Measurements from ENCODE around the gene FSIP1.

DNA sequence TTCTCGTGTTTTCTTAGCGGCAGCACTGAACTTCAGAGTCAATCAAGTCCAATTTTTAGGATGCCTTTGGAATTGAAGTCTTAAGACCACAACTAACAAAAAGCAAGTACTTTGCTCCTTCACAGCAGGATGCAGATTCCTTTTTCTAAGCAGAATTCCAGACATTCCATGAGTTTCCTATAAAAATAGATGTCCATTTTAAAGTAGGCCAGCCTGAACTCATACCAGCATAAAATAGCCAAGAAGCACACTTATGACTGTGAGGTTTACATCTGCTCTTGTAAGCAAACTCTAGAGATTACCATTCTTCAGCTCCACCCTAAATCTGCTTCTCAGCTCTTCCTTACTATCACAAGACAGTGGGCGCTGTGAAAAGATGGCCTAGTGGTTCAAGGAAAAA lies 116.0 kb downstream of the FSIP1 start:
- TF ChIP-seq EP300 (IDR thresholded peaks at IDR 0.05; ENCODE audit: low read depth), result no peak
- no peak for TF ChIP-seq POLR2AphosphoS5 (IDR thresholded peaks at IDR 0.05)
